Measurements from ENCODE around the gene TBC1D5.

TBC1D5 gene

GRCh38 chr3:17584066-17584465 is 158.4 kb downstream of the TBC1D5 start:
- DNase-seq, result no peak

GRCh38 chr3:17583530-17583929 is 158.9 kb downstream of the TBC1D5 start:
- DNase-seq, result no peak

GRCh38 chr3:17581421-17582080 is 160.9 kb downstream of the TBC1D5 start:
- DNase-seq, result no peak

GRCh38 chr3:17580901-17581300 is 161.5 kb downstream of the TBC1D5 start:
- DNase-seq, result no peak

- no peak for DNase-seq
These were observed 163.0 kb downstream of the TBC1D5 start for GRCh38 chr3:17579289-17580031.

GRCh38 chr3:17577796-17578520 is 164.5 kb downstream of the TBC1D5 start:
- DNase-seq, result no peak

GRCh38 chr3:17573396-17573795 is 169.0 kb downstream of the TBC1D5 start:
- no peak for DNase-seq

- DNase-seq, result no peak
These were observed 170.7 kb downstream of the TBC1D5 start for GRCh38 chr3:17571686-17572085.

- DNase-seq, result no peak
These were observed 179.6 kb downstream of the TBC1D5 start for GRCh38 chr3:17562845-17563244.

- DNase-seq, result no peak
These were observed 183.9 kb downstream of the TBC1D5 start for GRCh38 chr3:17558565-17558964.

GRCh38 chr3:17557749-17558463 is 184.5 kb downstream of the TBC1D5 start:
- DNase-seq, result no peak

- DNase-seq, result no peak
These were observed 186.9 kb downstream of the TBC1D5 start for GRCh38 chr3:17555525-17555924.

GRCh38 chr3:17554078-17554477 is 188.4 kb downstream of the TBC1D5 start:
- no peak for DNase-seq

GRCh38 chr3:17553080-17553479 is 189.4 kb downstream of the TBC1D5 start:
- no peak for DNase-seq

- DNase-seq, result no peak
These were observed 190.1 kb downstream of the TBC1D5 start for GRCh38 chr3:17552351-17552750.

- DNase-seq, result no peak
These were observed 190.5 kb downstream of the TBC1D5 start for GRCh38 chr3:17551895-17552294.

- DNase-seq, result no peak
These were observed 191.1 kb downstream of the TBC1D5 start for GRCh38 chr3:17551333-17551732.

GRCh38 chr3:17550624-17551023 is 191.8 kb downstream of the TBC1D5 start:
- DNase-seq, result no peak

GRCh38 chr3:17546500-17547255 is 195.8 kb downstream of the TBC1D5 start:
- DNase-seq, result no peak

- no peak for DNase-seq
These were observed 197.8 kb downstream of the TBC1D5 start for GRCh38 chr3:17544632-17545031.

- no peak for DNase-seq
These were observed 199.8 kb downstream of the TBC1D5 start for GRCh38 chr3:17542591-17542990.

- DNase-seq, result no peak
These were observed 203.0 kb downstream of the TBC1D5 start for GRCh38 chr3:17539436-17539835.
